Lung (tissue), 12 donors: ENCODE data around the gene UBE3A. TPM values are rescaled to one million over a fixed set of nuclear protein-coding genes. Genes with fewer than 3 reads are reported as not detected.
"Not testable (repeated sequence)": the region's sequence is repeated elsewhere in the genome, so short reads cannot be mapped to it uniquely, and the experiment has no call there.

Experiments
- ATAC-seq: fragments of 200-7000 bp; cut with Tn5 transposase; one replicate; pipeline ENCODE4 v1.9.1; 2020; ENCODE audit warnings: moderate number of reproducible peaks; ENCODE audit not compliant: insufficient read depth, low FRiP score
- DNase-seq, 3 donors: peaks; one replicate each; pipeline ENCODE4 v3.0.0-alpha.2; 2013 to 2017
- H3K27ac ChIP-seq, 2 donors: one replicate each; pipeline ENCODE4 v1.5.1; 2013; ENCODE audit warnings: mild to moderate bottlenecking in 2 of 2, moderate library complexity in 2 of 2, control low read depth in 1 of 2, inconsistent platforms in 1 of 2, low read depth in 1 of 2, low read length in 1 of 2
- H3K27me3 ChIP-seq, 3 donors: one replicate each; pipeline ENCODE4 v1.5.1; 2013; ENCODE audit warnings: low read length in 2 of 3; ENCODE audit not compliant: control insufficient read depth in 3 of 3, insufficient read depth in 3 of 3
- H3K36me3 ChIP-seq, 4 donors: one replicate each; pipeline ENCODE4 v1.5.1; 2013; ENCODE audit warnings: low read length in 4 of 4, mild to moderate bottlenecking in 1 of 4, moderate library complexity in 1 of 4; ENCODE audit not compliant: control insufficient read depth in 4 of 4, insufficient read depth in 4 of 4
- H3K4me1 ChIP-seq, 5 donors: one replicate each; pipeline ENCODE4 v1.5.1; 2013; ENCODE audit warnings: low read length in 5 of 5, mild to moderate bottlenecking in 2 of 5, moderate library complexity in 1 of 5; ENCODE audit not compliant: control insufficient read depth in 5 of 5, insufficient read depth in 5 of 5
- H3K4me3 ChIP-seq: one replicate; pipeline ENCODE4 v1.5.1; 2013; ENCODE audit warnings: mild to moderate bottlenecking, control low read depth, moderate library complexity
- H3K9ac ChIP-seq, 2 donors: one replicate each; pipeline ENCODE4 v1.5.1; 2013; ENCODE audit warnings: low read length in 2 of 2, control low read depth in 1 of 2; ENCODE audit not compliant: insufficient read depth in 1 of 2
- H3K9me3 ChIP-seq, 4 donors: one replicate each; pipeline ENCODE4 v1.5.1; 2013; ENCODE audit warnings: low read length in 3 of 4, mild to moderate bottlenecking in 1 of 4, moderate library complexity in 1 of 4; ENCODE audit not compliant: control insufficient read depth in 4 of 4, insufficient read depth in 3 of 4
- WGBS, 2 donors: extraction: QIAGEN DNeasy Blood & Tissue Kit; methylation state at CpG; one replicate each; pipeline ENCODE4 v1.1.7; 2013; 5-methylcytosine and 5-hydroxymethylcytosine counted together
- polyA plus RNA-seq, 2 donors: library from polyadenylated mRNA; stranded (reverse); fragments of 200-250 nt; gene quantifications; one replicate each; pipeline ENCODE4 v1.2.1, GENCODE V29; 2013
- total RNA-seq, 2 donors: library from RNA; depleted of rRNA in 1 of 2; stranded (reverse); fragments of >200 nt in 1 of 2; gene quantifications; one replicate each; pipeline ENCODE4 v1.2.1, GENCODE V29; 2014 to 2021
- TF ChIP-seq, protein P1 (sequence below): IDR thresholded peaks from 2 replicates; pipeline ENCODE4 v1.5.1; 2012; ENCODE audit warnings: mild to moderate bottlenecking; ENCODE audit errors: control extremely low read depth, extremely low read depth
- donor health status: control.
- donor health status: control.
- donor health status: Bipolar disorder and iron deficiency.
- donor health status: healthy.
- donor health status: DM: yes; HTN: yes; CAD: no.

The UBE3A gene
- total and polyA plus RNA-seq, 4 donors = 17.3 to 123 (median 59.8) TPM

DNA sequence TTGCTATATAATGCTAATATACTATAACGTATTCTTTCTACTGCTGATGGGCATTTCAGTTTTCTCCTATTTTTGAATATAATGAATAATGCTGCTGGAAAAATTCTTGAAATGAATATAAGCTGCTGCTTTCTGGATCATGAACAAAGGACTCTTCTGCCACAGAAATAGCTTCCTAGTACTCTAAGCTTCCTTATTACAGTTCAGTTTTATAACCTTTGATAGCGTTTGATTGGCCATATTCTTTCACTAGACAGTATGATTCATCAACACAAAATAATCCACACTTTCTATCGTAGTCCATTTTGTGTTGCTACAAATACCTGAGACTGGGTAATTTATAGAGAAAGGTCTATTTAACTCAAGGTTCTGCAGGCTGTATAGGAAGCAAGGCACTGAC, 16.4 kb upstream of the UBE3A start:
- no peaks in the 10 kb centered on the region for H3K27me3 ChIP-seq
- ATAC-seq = no peak
- TF ChIP-seq, protein P1, sequence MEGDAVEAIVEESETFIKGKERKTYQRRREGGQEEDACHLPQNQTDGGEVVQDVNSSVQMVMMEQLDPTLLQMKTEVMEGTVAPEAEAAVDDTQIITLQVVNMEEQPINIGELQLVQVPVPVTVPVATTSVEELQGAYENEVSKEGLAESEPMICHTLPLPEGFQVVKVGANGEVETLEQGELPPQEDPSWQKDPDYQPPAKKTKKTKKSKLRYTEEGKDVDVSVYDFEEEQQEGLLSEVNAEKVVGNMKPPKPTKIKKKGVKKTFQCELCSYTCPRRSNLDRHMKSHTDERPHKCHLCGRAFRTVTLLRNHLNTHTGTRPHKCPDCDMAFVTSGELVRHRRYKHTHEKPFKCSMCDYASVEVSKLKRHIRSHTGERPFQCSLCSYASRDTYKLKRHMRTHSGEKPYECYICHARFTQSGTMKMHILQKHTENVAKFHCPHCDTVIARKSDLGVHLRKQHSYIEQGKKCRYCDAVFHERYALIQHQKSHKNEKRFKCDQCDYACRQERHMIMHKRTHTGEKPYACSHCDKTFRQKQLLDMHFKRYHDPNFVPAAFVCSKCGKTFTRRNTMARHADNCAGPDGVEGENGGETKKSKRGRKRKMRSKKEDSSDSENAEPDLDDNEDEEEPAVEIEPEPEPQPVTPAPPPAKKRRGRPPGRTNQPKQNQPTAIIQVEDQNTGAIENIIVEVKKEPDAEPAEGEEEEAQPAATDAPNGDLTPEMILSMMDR = no peak
- WGBS, 2 donors = 88 to 91% methylated on average over 3 of the region's 3 CpGs
- H3K4me3 ChIP-seq = no peak overlapping the region
- DNase-seq = no peak
- no peaks in the 10 kb centered on the region for H3K36me3 ChIP-seq
- no peaks in the 10 kb centered on the region for H3K4me1 ChIP-seq
- peaks cover 0 to 1% (median 0%) of the 10 kb centered on the region in 4 donors for H3K9me3 ChIP-seq
- H3K9ac ChIP-seq = no peak overlapping the region
- no peak overlapping the region for H3K27ac ChIP-seq

DNA sequence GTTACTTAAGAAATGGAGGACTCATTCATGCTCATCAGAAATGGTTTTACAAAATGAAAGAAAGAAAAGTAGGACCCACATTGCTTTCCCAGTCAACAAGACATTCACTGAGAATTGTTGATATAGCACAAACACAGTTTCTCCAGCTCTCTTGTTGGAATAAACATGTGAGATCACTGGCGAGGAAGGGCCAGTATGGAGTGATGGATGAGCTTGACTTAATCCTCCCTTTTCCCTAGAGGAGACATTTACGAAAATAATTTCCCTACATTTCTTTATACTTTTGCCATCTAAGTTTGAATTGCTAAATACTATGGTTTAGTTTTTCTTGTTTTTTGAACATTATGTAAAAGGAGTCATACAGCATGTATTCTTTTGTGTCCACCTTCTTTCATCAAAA, 15.9 kb upstream of the UBE3A start:
- H3K36me3 ChIP-seq = no peaks in the 10 kb centered on the region
- no peaks in the 10 kb centered on the region for H3K4me1 ChIP-seq
- H3K27me3 ChIP-seq = no peaks in the 10 kb centered on the region
- WGBS, 2 donors = 85 to 87% methylated on average over 2 of the region's 2 CpGs
- no peak for DNase-seq
- H3K9me3 ChIP-seq = peaks cover 0 to 1% (median 0%) of the 10 kb centered on the region in 4 donors
- H3K9ac ChIP-seq = no peak overlapping the region
- no peak overlapping the region for H3K27ac ChIP-seq
- H3K4me3 ChIP-seq = no peak overlapping the region
- TF ChIP-seq, protein P1 = no peak
- no peak for ATAC-seq

DNA sequence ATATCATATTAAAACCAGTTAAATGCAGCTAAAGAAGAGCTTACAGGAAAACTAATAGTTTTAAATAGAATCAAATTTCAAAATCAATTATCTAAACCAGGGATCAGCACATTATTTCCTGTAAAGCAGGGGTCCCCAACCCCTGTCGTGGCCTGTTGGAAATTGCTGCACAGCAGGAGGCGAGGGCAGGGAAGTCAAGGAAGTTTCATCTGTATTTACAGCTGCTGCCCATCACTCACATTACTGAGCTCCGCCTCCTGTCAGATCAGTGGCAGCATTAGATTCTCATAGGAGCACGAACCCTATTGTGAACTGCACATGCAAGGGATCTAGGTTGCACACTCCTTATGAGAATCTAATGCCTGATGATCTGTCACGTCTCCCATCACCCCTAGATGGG, 14.4 kb upstream of the UBE3A start:
- H3K4me3 ChIP-seq = not testable (repeated sequence)

DNA sequence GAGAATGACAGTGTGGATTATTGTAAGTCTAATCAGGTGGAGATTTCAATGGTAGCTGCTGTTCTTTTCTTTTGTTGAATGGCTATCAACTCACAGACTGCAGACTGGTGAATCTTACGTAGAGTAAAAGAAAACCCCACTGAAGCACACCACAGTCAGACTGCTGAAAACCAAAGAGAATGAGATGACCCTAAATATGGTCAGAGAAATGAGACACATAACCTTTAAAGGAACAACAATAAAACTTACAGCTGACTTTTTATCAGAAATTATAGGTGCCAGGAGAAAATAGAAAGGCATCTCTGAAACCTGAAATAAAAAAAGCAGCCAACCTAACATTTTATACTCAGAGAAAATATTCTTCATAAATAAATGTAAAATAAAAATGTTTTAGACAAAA, 12.7 kb upstream of the UBE3A start:
- Histone ChIP-seq H3K27me3 (no peaks in the 10 kb centered on the region), H3K4me3 (no peak overlapping the region), H3K9me3 (peaks cover 0 to 1% (median 0%) of the 10 kb centered on the region in 4 donors), H3K9ac (no peak overlapping the region), H3K36me3 (no peaks in the 10 kb centered on the region), H3K27ac (no peak overlapping the region), H3K4me1 (no peaks in the 10 kb centered on the region)
- TF ChIP-seq, protein P1 = no peak
- 93 to 100% methylated on average over 1 of the region's 1 CpG for WGBS, 2 donors
- DNase-seq = no peak
- ATAC-seq = no peak

More for the DNA sequence above, 14.4 kb upstream of the UBE3A start:
- H3K27ac ChIP-seq, H3K9me3 ChIP-seq, DNase-seq, ATAC-seq, H3K36me3 ChIP-seq, H3K9ac ChIP-seq, H3K27me3 ChIP-seq, H3K4me1 ChIP-seq: not testable (repeated sequence)
- WGBS, 2 donors = 84 to 87% methylated on average over 5 of the region's 5 CpGs
